MCF 10A (cell line): ENCODE data around the gene PITPNM3. TPM values are rescaled to one million over a fixed set of nuclear protein-coding genes. Genes with fewer than 3 reads are reported as not detected.

Source experiments
- BruUV-seq: library from RNA; stranded (reverse); fragments of 400-500 nt; replicated peaks from 2 replicates; lab custom pipeline; 2021; lab: Mats Ljungman, UMichigan
- CTCF ChIA-PET: fragments of 300-600 bp; sonication (Branson Sonifier 250); formaldehyde crosslinking; extraction: SDS; loops from one replicate; lab custom pipeline; 2021; ENCODE audit warnings: antibody characterized with exemption, inconsistent platforms; lab: Yijun Ruan, JAX
- POLR2A ChIA-PET: fragments of 300-600, 350-650 bp; sonication (Branson Sonifier 250); formaldehyde crosslinking; extraction: SDS; loops from one replicate; lab custom pipeline; 2020; ENCODE audit warnings: antibody characterized with exemption, inconsistent platforms; lab: Yijun Ruan, JAX
- DNase-seq: peaks from one replicate; pipeline ENCODE4 v3.0.0-alpha.2; 2018; ENCODE audit not compliant: unreplicated experiment
- H3K27ac Mint-ChIP-seq: one replicate; pipeline ENCODE4 v1.8.0; 2022; ENCODE audit warnings: mild to moderate bottlenecking, low read depth, mixed read lengths; ENCODE audit not compliant: unreplicated experiment
- H3K27me3 Mint-ChIP-seq: one replicate; pipeline ENCODE4 v1.8.0; 2022; ENCODE audit warnings: mixed read lengths; ENCODE audit not compliant: insufficient read depth, unreplicated experiment
- H3K36me3 Mint-ChIP-seq: one replicate; pipeline ENCODE4 v1.8.0; 2022; ENCODE audit warnings: mild to moderate bottlenecking, moderate library complexity, mixed read lengths; ENCODE audit not compliant: insufficient read depth, unreplicated experiment
- H3K4me1 Mint-ChIP-seq: one replicate; pipeline ENCODE4 v1.8.0; 2022; ENCODE audit warnings: mixed read lengths; ENCODE audit not compliant: insufficient read depth, unreplicated experiment
- H3K4me3 Mint-ChIP-seq: one replicate; pipeline ENCODE4 v1.8.0; 2022; ENCODE audit warnings: mild to moderate bottlenecking, moderate library complexity, mixed read lengths; ENCODE audit not compliant: unreplicated experiment
- H3K9me3 Mint-ChIP-seq: one replicate; pipeline ENCODE4 v1.8.0; 2022; ENCODE audit warnings: mixed read lengths; ENCODE audit not compliant: unreplicated experiment
- intact Hi-C: fragments of 100-400 bp; cut with micrococcal nuclease; formaldehyde crosslinking; loops from 2 replicates; pipeline ENCODE4 v1.14.1; 2022
- total RNA-seq: library from RNA; stranded (reverse); gene quantifications from 2 replicates; pipeline ENCODE4 v1.2.3, GENCODE V29; 2022
- TF ChIP-seq, protein P1 (sequence below): fragments of 200-600 bp; IDR thresholded peaks from one replicate; pipeline ENCODE4 v1.8.0; 2022; ENCODE audit warnings: antibody characterized with exemption, mild to moderate bottlenecking; ENCODE audit not compliant: unreplicated experiment

Gene PITPNM3
- total RNA-seq, 1 experiment from 2014 or later = 22.8 TPM

GRCh38 chr17:6425407-6425806 lies 130.9 kb downstream of the PITPNM3 start:
- Mint-ChIP-seq H3K9me3 (no peaks in the 10 kb centered on the region), H3K27ac (no peak overlapping the region), H3K4me3 (no peak overlapping the region), H3K27me3 (no peaks in the 10 kb centered on the region), H3K36me3 (no peaks in the 10 kb centered on the region), H3K4me1 (peaks cover 6% of the 10 kb centered on the region)
- TF ChIP-seq, protein P1, sequence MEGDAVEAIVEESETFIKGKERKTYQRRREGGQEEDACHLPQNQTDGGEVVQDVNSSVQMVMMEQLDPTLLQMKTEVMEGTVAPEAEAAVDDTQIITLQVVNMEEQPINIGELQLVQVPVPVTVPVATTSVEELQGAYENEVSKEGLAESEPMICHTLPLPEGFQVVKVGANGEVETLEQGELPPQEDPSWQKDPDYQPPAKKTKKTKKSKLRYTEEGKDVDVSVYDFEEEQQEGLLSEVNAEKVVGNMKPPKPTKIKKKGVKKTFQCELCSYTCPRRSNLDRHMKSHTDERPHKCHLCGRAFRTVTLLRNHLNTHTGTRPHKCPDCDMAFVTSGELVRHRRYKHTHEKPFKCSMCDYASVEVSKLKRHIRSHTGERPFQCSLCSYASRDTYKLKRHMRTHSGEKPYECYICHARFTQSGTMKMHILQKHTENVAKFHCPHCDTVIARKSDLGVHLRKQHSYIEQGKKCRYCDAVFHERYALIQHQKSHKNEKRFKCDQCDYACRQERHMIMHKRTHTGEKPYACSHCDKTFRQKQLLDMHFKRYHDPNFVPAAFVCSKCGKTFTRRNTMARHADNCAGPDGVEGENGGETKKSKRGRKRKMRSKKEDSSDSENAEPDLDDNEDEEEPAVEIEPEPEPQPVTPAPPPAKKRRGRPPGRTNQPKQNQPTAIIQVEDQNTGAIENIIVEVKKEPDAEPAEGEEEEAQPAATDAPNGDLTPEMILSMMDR = no peak
- CTCF ChIA-PET = interaction anchor here (0.6 to 4.1 kb wide), 9 partner anchors 10 to 993 kb away, joined by 3 to 32 read pairs (median 5); partner anchors contain the start of genes AIPL1 and NLRP1
- intact Hi-C loops = no loop called here
- POLR2A ChIA-PET = interaction anchor here (2.9 kb wide), 1 partner anchor 841 kb away, joined by 6 read pairs; the partner anchor contains the start of gene NLRP1
- no TSS peak for BruUV-seq
- DNase-seq = no peak

DNA sequence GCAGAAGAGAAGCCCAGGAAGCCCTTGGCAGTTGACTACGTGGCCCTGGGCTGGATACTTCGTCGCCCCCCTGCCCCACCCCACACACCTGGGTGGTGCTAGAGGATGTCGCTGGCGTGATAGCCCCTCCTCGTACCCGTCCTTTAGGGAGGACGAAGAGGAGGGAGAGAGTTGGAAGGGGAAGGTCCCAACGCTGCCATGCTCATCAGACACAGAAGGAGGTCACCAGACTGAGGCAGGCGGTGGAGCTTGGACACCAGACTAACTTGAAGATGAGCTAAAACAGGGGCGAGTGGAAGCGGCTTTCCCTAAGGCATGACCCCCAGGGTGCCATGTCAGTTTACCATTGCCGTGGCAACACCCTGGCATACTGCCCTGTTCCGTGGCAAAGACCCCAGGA lies 132.4 kb downstream of the PITPNM3 start:
- CTCF ChIA-PET = interaction anchor here (0.6 to 4.1 kb wide), 6 partner anchors 13 to 839 kb away, joined by 3 to 32 read pairs (median 8); partner anchors contain the start of gene NLRP1
- POLR2A ChIA-PET = interaction anchor here (0.6 to 2.9 kb wide), 3 partner anchors 10 to 858 kb away, joined by 4 to 6 read pairs (median 5); partner anchors contain the start of gene NLRP1
- Mint-ChIP-seq H3K4me1 (peaks cover 6% of the 10 kb centered on the region), H3K27me3 (no peaks in the 10 kb centered on the region), H3K36me3 (no peaks in the 10 kb centered on the region), H3K27ac (no peak overlapping the region), H3K4me3 (no peak overlapping the region), H3K9me3 (no peaks in the 10 kb centered on the region)
- no peak for DNase-seq
- intact Hi-C loops = loop anchor here (5.0 kb wide), 1 partner anchor 1177 kb away; no protein-coding TSS in a partner anchor
- TF ChIP-seq, protein P1 = no peak
- no TSS peak for BruUV-seq

GRCh38 chr17:6422654-6423241 lies 133.6 kb downstream of the PITPNM3 start:
- no peak overlapping the region for H3K27ac Mint-ChIP-seq
- H3K27me3 Mint-ChIP-seq = no peaks in the 10 kb centered on the region
- H3K4me1 Mint-ChIP-seq = peaks cover 6% of the 10 kb centered on the region
- H3K4me3 Mint-ChIP-seq = no peak overlapping the region
- DNase-seq = no peak
- no TSS peak for BruUV-seq
- ChIA-PET POLR2A (interaction anchor here (0.9 to 2.9 kb wide), 2 partner anchors 830 to 839 kb away, joined by 4 to 6 read pairs; partner anchors contain the start of gene NLRP1), CTCF (interaction anchor here (0.6 to 4.1 kb wide), 9 partner anchors 14 to 837 kb away, joined by 3 to 32 read pairs (median 3); no protein-coding TSS in a partner anchor)
- H3K9me3 Mint-ChIP-seq = no peaks in the 10 kb centered on the region
- intact Hi-C loops = loop anchor here (1.0 to 5.0 kb wide), 2 partner anchors 835 to 1175 kb away; no protein-coding TSS in a partner anchor
- no peaks in the 10 kb centered on the region for H3K36me3 Mint-ChIP-seq
- TF ChIP-seq, protein P1 = no peak
